Endothelial cell of umbilical vein (primary cell): ENCODE data around the gene ATXN10. TPM values are rescaled to one million over a fixed set of nuclear protein-coding genes. Genes with fewer than 3 reads are reported as not detected.

Experiments
- BruUV-seq: library from RNA; stranded (reverse); fragments of 400-500 nt; replicated peaks from 2 replicates; lab custom pipeline; 2021; lab: Mats Ljungman, UMichigan
- CTCF ChIA-PET: fragments of 300-600, 350-600 bp; sonication (Branson Sonifier 250); formaldehyde crosslinking; loops from one replicate; lab custom pipeline; 2021; ENCODE audit warnings: antibody characterized with exemption, inconsistent platforms; lab: Charles Lee
- POLR2A ChIA-PET: fragments of 300-600, 350-600 bp; sonication (Branson Sonifier 250); formaldehyde crosslinking; loops from one replicate; lab custom pipeline; 2021; ENCODE audit warnings: antibody characterized with exemption, inconsistent platforms; lab: Charles Lee
- DNase-seq: peaks from one replicate; pipeline ENCODE4 v3.0.0-alpha.2; 2011; ENCODE audit warnings: low read depth, low spot score
- FAIRE-seq: peaks from 2 replicates; lab custom pipeline; 2011; peaks lifted over from hg19 to GRCh38; lab: Jason Lieb, UNC
- H2AFZ ChIP-seq: 2 replicates; pipeline ENCODE4 v1.6.0; 2012; ENCODE audit warnings: low read depth, low read length, control low read depth, inconsistent platforms
- H3K27ac ChIP-seq: 2 replicates; pipeline ENCODE4 v1.5.1; 2011; ENCODE audit warnings: low read depth, mild to moderate bottlenecking, control low read depth, low read length, moderate library complexity; ENCODE audit not compliant: insufficient read depth
- H3K27me3 ChIP-seq, 2 experiments: 2 replicates each; pipeline versions ENCODE4 v1.6.0 to v1.6.1; 2011; ENCODE audit warnings: low read length in 2 of 2, mixed read lengths in 1 of 2; ENCODE audit not compliant: control insufficient read depth in 2 of 2, insufficient read depth in 2 of 2
- H3K36me3 ChIP-seq, 2 experiments: 2 replicates in 1 of 2; 3 replicates in 1 of 2; pipeline ENCODE4 v1.5.1; 2011; ENCODE audit warnings: low read length in 2 of 2, mild to moderate bottlenecking in 1 of 2, moderate library complexity in 1 of 2; ENCODE audit not compliant: control insufficient read depth in 2 of 2, insufficient read depth in 2 of 2; ENCODE audit errors: extremely low read depth in 1 of 2
- H3K4me1 ChIP-seq: 3 replicates; pipeline ENCODE4 v1.5.1; 2011; ENCODE audit warnings: mild to moderate bottlenecking, low read length; ENCODE audit not compliant: control insufficient read depth, insufficient read depth; ENCODE audit errors: extremely low read depth
- H3K4me2 ChIP-seq: 2 replicates; pipeline ENCODE4 v1.6.1; 2011; ENCODE audit warnings: low read length, control low read depth, mixed read lengths; ENCODE audit not compliant: insufficient read depth
- H3K4me3 ChIP-seq, 3 experiments: fragments of 200-600 bp in 1 of 3; sonication (generic), shearing (Covaris generic) in 1 of 3; replicated peaks in 1 of 3; 2 replicates each; pipeline ENCODE4 v1.5.1; 2011 to 2016; ENCODE audit warnings: control low read depth in 3 of 3, low read length in 3 of 3, mild to moderate bottlenecking in 2 of 3, inconsistent platforms in 1 of 3, low read depth in 1 of 3, moderate library complexity in 1 of 3; ENCODE audit not compliant: insufficient read depth in 1 of 3
- H3K79me2 ChIP-seq: 2 replicates; pipeline ENCODE4 v1.6.0; 2012; ENCODE audit warnings: low read length, inconsistent platforms; ENCODE audit not compliant: control insufficient read depth, insufficient read depth
- H3K9ac ChIP-seq: replicated peaks from 2 replicates; pipeline ENCODE3; 2011; ENCODE audit warnings: low read length, control low read depth; ENCODE audit not compliant: insufficient read depth; ENCODE audit errors: extremely low read depth
- H3K9me1 ChIP-seq: replicated peaks from 3 replicates; pipeline ENCODE4 v1.6.0; 2011; ENCODE audit warnings: mild to moderate bottlenecking, low read length; ENCODE audit not compliant: control insufficient read depth, insufficient read depth; ENCODE audit errors: extremely low read depth
- H3K9me3 ChIP-seq: replicated peaks from 2 replicates; pipeline ENCODE4 v1.5.1; 2012; ENCODE audit warnings: low read length, inconsistent platforms; ENCODE audit not compliant: control insufficient read depth, insufficient read depth
- H4K20me1 ChIP-seq: replicated peaks from 2 replicates; pipeline ENCODE3; 2011; ENCODE audit warnings: mild to moderate bottlenecking, low read length; ENCODE audit not compliant: control insufficient read depth, insufficient read depth; ENCODE audit errors: extremely low read depth
- EZH2 ChIP-seq: IDR thresholded peaks from 2 replicates; pipeline ENCODE4 v1.6.1; 2012; ENCODE audit warnings: borderline replicate concordance, low read depth, mild to moderate bottlenecking, moderate library complexity, low read length, inconsistent platforms; ENCODE audit not compliant: severe bottlenecking
- FOS ChIP-seq: IDR thresholded peaks from 2 replicates; pipeline ENCODE4 v1.6.1; 2011; ENCODE audit warnings: mild to moderate bottlenecking, low read length, moderate library complexity, borderline replicate concordance; ENCODE audit not compliant: insufficient read depth
- GATA2 ChIP-seq: IDR thresholded peaks from 2 replicates; pipeline ENCODE4 v1.7.0; 2011; ENCODE audit warnings: low read depth, mild to moderate bottlenecking, moderate library complexity, mixed read lengths, low read length; ENCODE audit not compliant: insufficient read length, insufficient read depth
- JUN ChIP-seq: IDR thresholded peaks from 2 replicates; pipeline ENCODE4 v1.6.1; 2011; ENCODE audit warnings: borderline replicate concordance, low read depth; ENCODE audit not compliant: insufficient read length, insufficient read depth
- MYC ChIP-seq: IDR thresholded peaks from one replicate; pipeline ENCODE4 v1.6.1; 2011; ENCODE audit warnings: mild to moderate bottlenecking, low read depth, low read length
- POLR2A ChIP-seq: IDR thresholded peaks from 2 replicates; pipeline ENCODE4 v1.6.1; 2012; ENCODE audit warnings: low read depth, mild to moderate bottlenecking, control low read depth, low read length
- POLR2AphosphoS5 ChIP-seq: IDR thresholded peaks from 2 replicates; pipeline ENCODE4 v1.6.1; 2012; ENCODE audit warnings: low read depth, mild to moderate bottlenecking, control low read depth, low read length, moderate library complexity; ENCODE audit not compliant: insufficient read depth
- dilution Hi-C: fragments of 300-500 bp; cut with MboI; formaldehyde crosslinking; loops from one replicate; pipeline ENCODE4 v1.15.0; 2019; ENCODE audit warnings: low sequenced_read_pairs; ENCODE audit not compliant: extremely low pct_ligation_motif_present
- intact Hi-C: fragments of 100-400 bp; cut with micrococcal nuclease; formaldehyde crosslinking; loops from one replicate; pipeline ENCODE4 v1.10.0; 2022
- polyA plus RNA-seq, 4 experiments: library from polyadenylated mRNA; depleted of rRNA in 3 of 4; stranded (reverse) in 3 of 4; unstranded in 1 of 4; fragments of >200 nt; gene quantifications; 2 replicates each; pipeline versions ENCODE4 v1.2.1 to v1.2.3, GENCODE V29; 2011 to 2012; ENCODE audit warnings: missing spikeins in 1 of 4
- total RNA-seq: library from RNA; stranded (reverse); gene quantifications from 2 replicates; pipeline ENCODE4 v1.2.3, GENCODE V29; 2021
- TF ChIP-seq, protein P1 (sequence below), 2 donors: IDR thresholded peaks; 1 replicate in 1 of 2; 2 replicates in 1 of 2; pipeline ENCODE4 v1.5.1; 2011; ENCODE audit warnings: low read length in 2 of 2, mild to moderate bottlenecking in 2 of 2, moderate library complexity in 2 of 2, control low read depth in 1 of 2, inconsistent platforms in 1 of 2, low read depth in 1 of 2; ENCODE audit not compliant: insufficient read depth in 1 of 2; ENCODE audit errors: extremely low read depth in 1 of 2
- TF ChIP-seq, protein P2 (sequence below): IDR thresholded peaks from 2 replicates; pipeline ENCODE4 v1.6.1; 2011; ENCODE audit not compliant: insufficient read depth, insufficient read length

The ATXN10 gene
- total and polyA plus RNA-seq, 2 donors (not counting 3 experiments of a cell fraction or from before 2014, with no cell fraction given): 73.2 to 91.9 TPM

DNA sequence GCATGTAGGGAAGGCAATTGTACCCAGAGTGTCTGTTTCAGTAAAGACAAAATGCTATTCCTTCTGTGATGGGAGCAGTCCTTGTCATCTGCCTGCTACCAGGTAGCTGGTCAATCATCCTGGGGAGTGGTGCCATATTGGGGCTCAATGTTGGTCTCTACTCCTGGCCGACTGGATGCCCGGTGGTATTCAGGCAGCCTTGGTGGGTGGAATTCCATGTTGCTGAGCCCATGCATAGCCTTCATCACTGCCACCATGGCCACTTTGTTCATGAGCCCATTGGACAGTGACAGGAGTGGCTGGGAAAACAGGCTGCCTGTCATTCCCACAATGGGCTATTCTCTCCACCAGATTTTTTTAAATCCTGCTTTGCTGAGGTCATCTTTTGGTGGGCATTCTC, 184.3 kb downstream of the ATXN10 start:
- no peak for DNase-seq
- Histone ChIP-seq H3K4me1 (no peaks in the 10 kb centered on the region), H4K20me1 (no peaks in the 10 kb centered on the region), H3K4me3 (no peak overlapping the region), H3K4me2 (no peak overlapping the region), H3K9me3 (peaks cover 3% of the 10 kb centered on the region), H3K27me3 (no peaks in the 10 kb centered on the region), H3K9ac (no peak overlapping the region), H3K79me2 (no peaks in the 10 kb centered on the region), H3K9me1 (no peaks in the 10 kb centered on the region), H2AFZ (no peak overlapping the region), H3K27ac (no peak overlapping the region), H3K36me3 (peaks cover 2 to 3% of the 10 kb centered on the region in 2 experiments)
- ChIA-PET CTCF (interaction anchor here (0.6 kb wide), 1 partner anchor 211 kb away, joined by 3 read pairs; no protein-coding TSS in a partner anchor), POLR2A (no interaction called here)
- intact Hi-C loops: no loop called here
- TF ChIP-seq, protein P1, sequence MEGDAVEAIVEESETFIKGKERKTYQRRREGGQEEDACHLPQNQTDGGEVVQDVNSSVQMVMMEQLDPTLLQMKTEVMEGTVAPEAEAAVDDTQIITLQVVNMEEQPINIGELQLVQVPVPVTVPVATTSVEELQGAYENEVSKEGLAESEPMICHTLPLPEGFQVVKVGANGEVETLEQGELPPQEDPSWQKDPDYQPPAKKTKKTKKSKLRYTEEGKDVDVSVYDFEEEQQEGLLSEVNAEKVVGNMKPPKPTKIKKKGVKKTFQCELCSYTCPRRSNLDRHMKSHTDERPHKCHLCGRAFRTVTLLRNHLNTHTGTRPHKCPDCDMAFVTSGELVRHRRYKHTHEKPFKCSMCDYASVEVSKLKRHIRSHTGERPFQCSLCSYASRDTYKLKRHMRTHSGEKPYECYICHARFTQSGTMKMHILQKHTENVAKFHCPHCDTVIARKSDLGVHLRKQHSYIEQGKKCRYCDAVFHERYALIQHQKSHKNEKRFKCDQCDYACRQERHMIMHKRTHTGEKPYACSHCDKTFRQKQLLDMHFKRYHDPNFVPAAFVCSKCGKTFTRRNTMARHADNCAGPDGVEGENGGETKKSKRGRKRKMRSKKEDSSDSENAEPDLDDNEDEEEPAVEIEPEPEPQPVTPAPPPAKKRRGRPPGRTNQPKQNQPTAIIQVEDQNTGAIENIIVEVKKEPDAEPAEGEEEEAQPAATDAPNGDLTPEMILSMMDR (IDR thresholded peaks at IDR 0.05; ENCODE audit: extremely low read depth in 1 of 2, insufficient read depth in 1 of 2, low read depth in 1 of 2, low read length in 2 of 2): no peak
- TF ChIP-seq POLR2AphosphoS5: no peak
- TF ChIP-seq GATA2: no peak
- no peak for TF ChIP-seq MYC
- no peak for TF ChIP-seq JUN
- no peak for TF ChIP-seq EZH2
- TF ChIP-seq, protein P2, sequence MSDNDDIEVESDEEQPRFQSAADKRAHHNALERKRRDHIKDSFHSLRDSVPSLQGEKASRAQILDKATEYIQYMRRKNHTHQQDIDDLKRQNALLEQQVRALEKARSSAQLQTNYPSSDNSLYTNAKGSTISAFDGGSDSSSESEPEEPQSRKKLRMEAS: no peak
- TF ChIP-seq FOS: no peak
- TF ChIP-seq POLR2A: no peak
- no peak for FAIRE-seq
- BruUV-seq: no TSS peak
- dilution Hi-C loops: no loop called here
